HG03045 (cell line): ENCODE data around the gene HSCB.
"Not testable (repeated sequence)": the region's sequence is repeated elsewhere in the genome, so short reads cannot be mapped to it uniquely, and the experiment has no call there.

Experiments
- ATAC-seq: cut with Tn5 transposase; IDR thresholded peaks from one replicate; pipeline ENCODE4 v1.9.1; 2021; ENCODE audit warnings: mild to moderate bottlenecking, moderate library complexity; ENCODE audit not compliant: unreplicated experiment

Gene HSCB, protein sequence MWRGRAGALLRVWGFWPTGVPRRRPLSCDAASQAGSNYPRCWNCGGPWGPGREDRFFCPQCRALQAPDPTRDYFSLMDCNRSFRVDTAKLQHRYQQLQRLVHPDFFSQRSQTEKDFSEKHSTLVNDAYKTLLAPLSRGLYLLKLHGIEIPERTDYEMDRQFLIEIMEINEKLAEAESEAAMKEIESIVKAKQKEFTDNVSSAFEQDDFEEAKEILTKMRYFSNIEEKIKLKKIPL

DNA sequence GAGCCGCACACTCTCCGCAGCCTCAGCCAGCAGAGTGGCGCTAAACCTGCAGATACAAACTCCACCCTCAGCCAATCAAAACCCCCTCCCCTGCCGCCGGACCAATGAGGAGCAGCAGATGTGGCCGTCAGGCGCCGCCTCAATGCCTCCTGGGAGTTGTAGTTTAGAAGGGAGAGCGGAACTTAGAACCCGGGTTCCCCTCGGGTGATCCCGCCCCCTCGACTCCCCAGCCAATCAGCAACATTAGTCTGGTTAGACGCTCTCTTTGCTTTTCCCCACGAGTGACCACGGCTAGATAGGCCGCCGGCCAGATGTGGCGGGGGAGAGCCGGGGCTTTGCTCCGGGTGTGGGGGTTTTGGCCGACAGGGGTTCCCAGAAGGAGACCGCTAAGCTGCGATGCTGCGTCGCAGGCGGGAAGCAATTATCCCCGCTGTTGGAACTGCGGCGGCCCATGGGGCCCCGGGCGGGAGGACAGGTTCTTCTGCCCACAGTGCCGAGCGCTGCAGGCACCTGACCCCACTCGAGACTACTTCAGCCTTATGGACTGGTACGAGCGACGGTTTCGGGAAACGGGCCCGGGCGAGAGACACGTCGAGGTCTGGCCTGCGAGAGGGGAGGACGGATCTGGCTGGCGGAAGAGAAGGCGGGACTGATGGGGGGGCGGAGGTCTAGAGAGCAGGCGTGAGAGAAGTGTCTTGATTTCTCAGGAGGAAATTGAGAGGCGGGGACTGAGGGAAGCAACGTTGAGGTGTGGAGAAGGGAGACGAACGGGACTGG, at the start of gene HSCB, which contains the start of gene CHEK2:
Gene HSCB, plus strand, starts transcription at position 255 of the 777 bp plus-strand sequence. Its CDS starts 57 bp downstream, at position 312.
Gene CHEK2, minus strand, starts transcription at position 36 of the 777 bp plus-strand sequence. CDS start 7,099 bp downstream, outside the sequence.
- ATAC-seq = peak; percentile 92

DNA sequence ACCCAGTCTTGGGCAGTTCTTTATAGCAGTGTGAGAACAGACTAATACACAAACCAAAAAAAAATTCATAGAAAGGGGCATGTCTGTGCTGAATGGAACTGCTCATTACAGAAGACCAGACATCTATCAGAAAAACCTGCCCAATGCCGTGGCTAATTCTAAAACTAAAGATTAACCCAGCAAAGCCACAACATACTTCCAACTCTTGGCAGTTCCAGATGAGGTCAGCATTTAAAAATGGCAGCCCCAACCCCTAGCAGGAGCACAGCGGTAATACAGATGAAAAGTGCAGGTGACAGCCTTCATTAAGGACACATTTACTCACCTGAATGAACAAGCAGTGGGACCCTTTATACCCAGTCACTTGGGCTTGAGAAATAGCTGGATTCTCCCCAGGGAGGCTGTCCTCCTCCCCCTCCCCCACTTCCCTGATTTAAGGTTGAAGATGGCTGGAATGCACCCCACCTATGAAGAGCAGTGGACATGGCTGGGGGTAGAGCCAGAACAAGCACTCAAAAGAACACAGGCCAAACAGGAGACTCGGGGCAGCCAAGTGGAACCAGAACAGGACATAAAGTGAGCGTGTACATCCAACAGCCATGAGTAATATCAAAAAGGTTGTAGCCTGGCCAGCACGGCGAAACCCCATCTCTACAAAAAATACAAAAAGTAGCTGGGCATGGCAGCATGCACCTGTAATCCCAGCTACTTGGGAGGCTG, 48.6 kb upstream of the HSCB start:
- ATAC-seq = not testable (repeated sequence)

DNA sequence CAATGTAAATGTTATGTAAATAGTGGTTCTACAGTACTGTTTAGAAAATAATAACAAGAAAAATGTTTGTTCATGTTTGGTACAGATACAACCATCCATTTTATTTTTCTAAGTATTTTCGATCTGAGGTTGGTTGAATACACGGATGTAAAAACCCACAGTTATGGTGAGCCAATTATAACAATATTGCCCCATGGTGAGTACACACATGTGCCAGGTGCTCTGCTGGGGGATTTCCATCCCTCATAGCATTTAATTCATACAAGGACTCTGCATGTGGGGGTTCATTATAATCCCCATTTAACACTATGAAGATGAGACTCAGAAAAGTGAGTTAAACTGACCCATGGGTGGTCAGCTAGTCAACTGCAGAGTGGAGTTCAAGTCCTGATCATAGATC, 38.9 kb upstream of the HSCB start:
- ATAC-seq = no peak

DNA sequence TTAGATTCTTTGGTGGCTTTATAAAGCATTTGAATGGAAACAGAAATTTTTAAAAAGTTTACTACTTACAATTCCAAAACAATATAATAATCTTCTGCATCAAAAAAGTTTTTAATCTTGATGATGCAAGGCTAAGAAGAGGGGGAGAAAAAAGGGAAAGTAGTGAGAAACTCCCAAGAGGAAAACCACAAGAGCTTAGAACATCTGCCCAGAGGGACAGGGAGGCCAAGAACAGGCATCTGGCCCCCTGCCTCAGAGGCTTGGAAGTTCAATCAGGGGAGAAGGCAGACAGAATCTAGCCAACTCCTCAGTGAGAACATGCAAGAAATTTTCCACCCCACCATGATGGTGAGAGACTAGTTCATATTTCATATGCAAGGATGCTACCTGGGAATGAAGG, 38.4 kb upstream of the HSCB start:
- ATAC-seq = no peak

DNA sequence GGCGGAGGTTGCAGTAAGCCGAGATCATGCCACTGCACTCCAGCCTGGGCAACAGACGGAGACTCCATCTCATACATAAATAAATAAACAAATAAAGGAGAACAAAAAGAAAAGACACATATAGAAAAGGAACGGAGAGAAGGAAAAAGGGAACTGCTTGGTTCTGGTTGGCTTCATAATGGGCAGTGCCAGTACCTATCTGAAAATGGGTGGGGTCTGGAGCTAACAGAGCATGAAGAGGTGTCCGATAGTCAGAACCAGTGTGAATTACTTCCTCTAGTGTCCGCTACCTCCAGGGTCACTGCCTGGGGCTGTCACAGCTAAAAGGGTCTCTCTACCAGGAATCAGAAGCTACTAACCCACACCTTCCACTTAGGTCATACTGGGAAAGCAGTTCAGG, 35.0 kb upstream of the HSCB start:
- ATAC-seq = no peak

DNA sequence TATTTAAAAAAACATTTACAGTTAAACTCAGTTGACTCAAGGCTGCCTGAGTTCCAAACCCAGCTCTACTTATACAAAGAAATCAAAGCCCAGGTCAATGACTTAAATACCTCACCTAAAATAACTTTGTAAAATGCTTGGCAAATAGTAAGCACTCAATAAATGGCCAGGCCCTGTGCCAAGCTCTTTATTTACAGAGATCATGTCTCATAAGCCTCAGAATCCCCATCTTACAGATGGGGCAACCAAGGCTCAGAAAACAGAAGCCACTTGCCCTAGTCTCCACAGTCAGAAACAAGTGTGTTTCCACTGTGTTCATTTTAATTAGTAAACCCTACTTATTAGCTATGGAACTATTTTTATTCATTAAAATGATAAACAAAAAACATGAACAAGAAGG, 31.7 kb upstream of the HSCB start:
- ATAC-seq = no peak

DNA sequence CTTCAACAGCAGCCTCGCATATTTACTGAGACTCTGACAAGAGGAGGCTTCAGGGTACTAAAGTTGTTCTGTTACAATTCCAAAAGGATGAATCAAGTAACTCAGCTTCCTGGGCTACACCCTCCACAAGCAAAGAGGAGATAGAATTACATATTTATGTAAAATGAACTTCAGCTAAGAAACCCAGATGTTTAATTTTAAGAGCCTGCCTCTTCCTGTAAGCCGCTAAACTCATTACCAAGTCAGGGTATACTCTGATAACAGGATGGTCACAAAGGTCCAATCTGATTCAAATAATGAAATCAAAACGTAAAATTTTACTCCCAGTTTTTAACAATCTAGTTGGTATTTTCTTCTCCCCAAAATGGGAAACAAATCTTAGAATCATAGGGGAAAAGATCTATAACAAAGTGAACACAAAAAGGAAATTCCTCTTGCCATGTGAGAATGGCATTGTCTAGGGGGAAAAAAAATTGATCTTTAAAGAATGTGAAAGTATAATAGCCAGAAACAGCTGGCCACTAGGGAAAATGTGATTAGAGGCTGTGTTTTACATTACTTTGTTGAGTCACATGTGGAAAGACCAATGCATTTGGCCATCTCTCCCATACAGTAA, 31.2 kb upstream of the HSCB start:
- ATAC-seq = no peak

DNA sequence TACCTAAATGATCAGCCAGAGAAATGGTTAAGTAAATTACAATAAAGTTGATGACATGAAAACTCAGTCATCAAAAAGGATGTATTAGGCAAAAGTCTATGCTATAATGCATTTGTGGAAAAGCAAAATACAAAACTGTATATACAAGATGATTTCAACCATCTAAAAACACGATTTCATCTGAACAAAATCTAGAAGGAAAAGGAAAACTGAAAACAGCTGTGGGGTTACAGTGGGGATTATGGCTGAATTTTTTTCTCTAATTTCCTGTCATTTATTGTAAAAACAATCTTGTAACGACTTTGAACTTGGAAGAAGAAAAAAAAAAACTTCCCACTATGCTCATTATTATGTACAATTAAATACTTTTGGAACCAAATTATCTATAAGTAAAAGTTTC, 30.5 kb upstream of the HSCB start:
- no peak for ATAC-seq

DNA sequence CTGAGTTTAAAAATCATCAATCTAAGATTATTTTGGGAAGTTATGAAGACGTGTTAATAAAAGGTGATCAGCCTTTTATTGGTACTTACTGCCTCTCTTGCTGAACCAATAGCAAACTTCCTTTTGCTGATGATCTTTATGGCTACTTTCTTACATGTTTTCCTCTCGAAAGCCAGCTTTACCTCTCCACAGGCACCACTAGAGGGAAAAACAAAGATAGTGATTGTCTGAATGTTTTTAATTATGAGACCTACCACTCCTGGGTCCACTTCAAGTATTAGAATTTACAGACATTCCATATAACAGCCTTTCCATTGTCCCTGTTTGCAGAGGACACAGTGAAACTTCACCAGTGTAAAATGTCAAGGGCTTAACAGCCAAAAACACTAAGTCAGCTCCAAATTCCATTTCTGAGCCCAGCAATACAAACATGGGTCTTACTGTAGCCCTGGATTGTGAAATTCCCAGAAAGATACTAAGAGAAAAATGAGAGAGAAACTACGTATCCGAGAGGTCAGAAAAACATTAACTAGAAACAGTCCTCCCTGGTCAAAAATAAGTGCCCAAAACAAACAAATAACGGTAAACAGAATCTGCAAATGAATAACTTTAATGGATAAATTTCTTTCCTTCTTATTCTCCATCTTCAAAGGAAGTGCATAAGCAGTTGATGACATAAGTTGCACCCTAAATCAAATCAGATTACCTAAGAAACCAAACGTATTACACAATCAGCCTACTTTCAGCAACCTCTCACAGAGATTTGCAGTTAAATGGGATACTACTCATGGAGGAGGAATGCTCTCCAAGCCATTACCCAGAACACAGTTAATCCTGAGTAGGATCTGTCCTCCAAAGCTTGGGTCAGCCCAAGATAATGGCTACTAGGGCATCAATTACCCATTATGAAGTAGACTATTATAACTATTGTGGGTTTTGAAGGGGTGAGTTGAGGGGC, 29.7 kb upstream of the HSCB start:
- no peak for ATAC-seq

DNA sequence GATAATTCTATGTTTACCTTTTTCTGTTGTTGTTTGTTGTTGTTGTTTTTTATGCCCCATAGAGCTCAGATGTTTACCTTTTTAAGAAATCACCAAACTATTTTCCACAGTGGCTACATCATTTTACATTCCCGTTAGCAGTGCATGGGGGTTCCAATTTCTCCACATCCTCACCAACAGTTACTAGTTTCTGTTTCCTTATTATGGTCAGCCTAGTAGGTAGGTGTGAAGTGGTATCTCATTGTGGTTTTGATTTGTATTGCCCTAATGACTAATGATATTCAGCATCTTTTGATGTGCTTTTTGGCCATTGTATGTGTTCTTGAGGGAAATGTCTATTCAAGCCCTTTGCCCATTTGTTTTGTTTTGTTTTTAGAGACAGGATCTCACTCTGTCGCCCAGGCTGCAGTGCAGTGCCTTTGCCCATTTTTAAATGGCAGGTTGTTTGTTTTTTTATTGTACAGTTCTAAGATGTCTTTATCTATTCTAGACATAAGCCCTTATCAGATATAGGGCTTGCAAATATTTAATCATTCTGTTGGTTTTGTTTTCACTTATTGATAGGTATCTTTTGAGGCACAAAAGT, 27.7 kb upstream of the HSCB start:
- ATAC-seq = no peak

DNA sequence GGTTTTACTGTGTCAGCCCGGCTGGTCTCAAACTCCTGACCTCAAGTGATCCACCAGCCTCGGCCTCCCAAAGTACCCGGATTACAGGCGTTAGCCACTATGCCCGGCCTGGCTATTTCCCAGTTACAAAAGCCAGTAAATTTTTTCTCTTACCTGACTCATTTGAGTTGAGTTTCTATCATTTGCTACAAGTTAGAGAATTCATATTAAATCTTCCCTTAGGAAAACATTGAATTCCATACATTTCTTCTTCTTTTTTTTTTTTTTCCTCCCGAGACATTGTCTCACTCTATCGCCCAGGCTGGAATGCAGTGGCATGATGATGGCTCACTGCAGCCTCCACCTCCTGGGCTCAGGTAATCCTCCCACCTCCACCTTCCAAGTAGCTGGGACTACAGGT, 26.2 kb upstream of the HSCB start:
- ATAC-seq = no peak

DNA sequence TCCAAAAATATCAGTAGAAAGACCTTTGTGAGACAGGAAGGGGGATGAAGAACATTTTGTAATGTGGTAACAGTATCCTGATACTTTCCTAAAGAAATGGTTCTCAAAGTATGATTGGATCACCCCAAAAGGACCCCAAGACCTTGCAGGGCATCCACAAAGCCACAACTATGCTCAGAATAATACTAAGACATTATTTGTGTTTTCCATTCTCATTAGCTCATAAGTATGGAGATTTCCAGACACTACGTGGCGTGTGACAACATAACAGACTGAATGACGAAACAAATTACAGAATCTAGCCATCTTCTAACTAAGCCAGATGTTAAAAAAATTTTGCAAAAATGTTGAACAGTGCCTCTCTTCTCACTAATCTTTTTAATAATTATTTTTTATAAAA, 25.2 kb upstream of the HSCB start:
- ATAC-seq = no peak

DNA sequence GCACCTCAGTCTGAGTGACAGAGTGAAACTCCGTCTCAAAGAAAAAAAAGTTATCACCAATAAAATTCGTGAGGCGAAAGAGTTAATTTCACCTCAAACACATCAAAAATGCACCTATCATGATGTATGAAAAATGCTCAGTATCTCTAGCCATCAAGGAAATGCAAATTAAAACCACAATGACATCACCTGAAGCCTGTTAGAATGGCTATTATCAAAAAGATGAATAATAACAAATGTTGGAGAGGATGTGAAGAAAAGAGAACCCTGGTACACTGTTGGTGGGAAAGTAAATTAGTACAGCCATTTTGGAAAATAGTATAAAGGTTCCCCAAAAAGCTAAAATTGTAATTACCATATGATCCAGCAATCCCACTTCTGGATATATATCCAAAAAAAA, 23.8 kb upstream of the HSCB start:
- ATAC-seq = no peak

DNA sequence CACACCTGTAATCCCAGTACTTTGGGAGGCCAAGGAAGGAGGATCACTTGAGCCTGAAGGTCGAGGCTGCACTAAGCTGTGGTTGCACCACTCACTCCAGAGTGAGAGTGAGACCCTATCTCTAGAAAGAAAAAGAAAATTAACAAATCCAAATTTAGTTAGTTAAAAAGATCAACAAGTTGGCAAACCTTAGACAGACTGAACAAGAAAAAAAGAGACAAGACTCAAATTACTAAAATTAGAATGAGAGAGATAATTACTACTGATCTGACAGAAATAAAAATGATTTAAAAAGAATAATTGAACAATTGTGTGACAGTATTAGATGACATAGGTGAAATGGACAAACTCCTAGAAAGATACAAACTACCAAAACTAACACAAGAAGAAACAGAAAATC, 13.8 kb upstream of the HSCB start:
- ATAC-seq = no peak

DNA sequence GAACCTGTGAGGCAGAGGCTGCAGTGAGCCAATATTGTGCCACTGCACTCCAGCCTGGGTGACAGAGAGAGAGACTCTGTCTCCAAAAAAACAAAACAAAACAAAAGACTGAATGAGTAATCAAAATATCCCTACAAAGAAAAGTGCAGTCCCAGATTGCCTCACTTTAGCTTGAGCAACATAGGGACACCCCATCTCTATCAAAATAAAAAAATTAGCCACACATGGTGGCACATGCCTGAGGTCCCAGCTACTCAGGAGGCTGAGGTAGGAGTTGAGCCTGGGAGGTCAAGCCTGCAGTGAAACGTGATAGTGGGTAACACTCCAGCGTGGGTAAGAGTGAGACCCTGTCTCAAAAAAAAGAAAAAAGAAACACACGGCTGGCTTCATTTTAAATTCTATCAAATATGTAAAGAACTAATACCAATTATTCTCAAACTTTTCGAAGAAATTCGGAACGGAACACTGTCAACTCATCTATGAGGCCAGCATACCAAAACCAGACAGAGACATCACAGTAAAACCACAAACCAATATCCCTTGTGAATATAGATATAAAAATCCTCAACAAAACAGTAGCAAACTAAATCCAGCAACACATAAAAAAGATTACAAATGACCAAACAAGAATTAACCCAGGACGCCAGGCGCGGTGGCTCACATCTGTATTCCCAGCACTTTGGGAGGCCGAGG, 13.1 kb upstream of the HSCB start:
- no peak for ATAC-seq

DNA sequence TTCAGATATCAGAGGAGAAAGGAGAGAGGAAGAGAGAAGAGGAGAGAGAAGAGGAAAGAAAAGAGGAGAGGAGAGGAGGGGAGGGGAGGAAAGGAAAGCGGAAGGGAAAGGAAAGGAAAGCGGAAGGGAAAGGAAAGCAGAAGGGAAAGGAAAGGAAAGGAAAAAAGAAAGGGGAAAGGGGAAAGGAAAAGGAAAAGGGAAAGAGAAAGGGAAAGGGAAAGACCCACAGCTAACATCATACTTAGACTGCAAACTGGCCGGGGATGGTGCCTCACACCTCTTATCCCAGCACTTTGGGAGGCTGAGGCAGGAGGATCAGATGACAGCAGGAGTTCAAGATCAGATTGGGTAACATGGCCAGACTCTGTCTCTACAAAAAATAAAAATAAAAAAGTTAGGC, 11.7 kb upstream of the HSCB start:
- ATAC-seq = no peak

DNA sequence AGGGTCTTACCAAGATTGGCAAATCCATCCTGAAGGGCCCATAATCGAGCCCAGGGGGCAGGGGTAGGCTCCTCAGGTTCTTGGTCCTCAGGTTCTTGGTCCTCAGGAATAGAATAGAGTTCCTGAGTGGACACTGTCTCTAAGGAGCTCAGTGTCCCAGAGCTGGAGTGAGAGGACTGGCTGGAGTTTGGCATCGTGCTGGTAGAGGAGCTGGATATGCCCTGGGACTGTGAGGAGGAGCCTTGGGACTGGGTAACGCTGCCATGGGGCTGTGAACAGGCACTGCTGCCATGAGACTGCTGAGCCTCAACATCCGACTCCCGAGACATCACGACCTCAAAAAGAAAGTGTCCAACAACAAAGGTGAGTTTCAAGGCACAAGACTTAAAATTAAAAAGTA, 7.4 kb upstream of the HSCB start:
- ATAC-seq = no peak

DNA sequence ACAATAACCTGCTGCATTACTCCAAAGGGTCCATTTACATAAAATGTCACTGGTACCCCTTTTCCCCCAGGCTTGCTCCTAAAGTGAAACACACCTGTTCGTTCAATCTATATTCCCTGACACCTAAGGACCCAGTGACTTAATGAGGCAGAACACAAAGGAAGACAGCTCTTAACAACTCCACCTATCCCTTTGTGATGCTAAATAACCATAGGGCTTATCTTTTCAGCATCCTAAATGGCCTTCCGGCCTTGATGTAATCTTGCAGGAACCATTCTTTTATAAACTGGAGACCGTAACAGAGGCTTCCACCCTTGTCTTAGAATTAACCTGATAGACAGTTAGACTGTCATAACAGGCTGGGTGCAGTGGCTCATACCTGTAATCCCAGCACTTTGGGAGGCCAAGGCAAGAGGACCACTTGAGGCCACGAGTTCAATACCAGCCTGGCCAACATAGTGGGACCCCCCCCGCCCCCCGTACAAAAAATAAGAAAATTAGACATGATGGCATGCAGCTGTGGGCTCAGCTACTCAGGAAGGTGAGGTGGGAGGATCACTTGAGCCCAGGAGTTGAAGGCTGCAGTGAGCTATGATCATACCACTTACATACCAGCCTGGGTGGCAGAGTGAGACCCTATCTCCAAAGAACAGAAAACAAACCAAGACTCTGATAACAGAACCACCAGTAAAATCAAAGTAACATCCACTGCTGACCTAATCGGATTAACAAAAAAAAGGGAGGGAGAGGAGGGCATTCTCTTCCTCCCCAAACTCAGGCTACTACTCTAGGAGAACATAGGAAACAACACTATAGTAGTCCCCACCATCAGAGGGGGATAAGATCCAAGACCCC, 5.3 kb upstream of the HSCB start:
- no peak for ATAC-seq
